Neuron (in vitro differentiated cells): ENCODE measurements around the gene IFIH1.

Experiments used
- H2AFZ ChIP-seq: one replicate; pipeline ENCODE4 v1.6.1; 2013; ENCODE audit warnings: low read depth, mild to moderate bottlenecking, inconsistent platforms, low read length, moderate library complexity
- H3K27me3 ChIP-seq: one replicate; pipeline ENCODE4 v1.6.1; 2013; ENCODE audit warnings: low read length; ENCODE audit not compliant: insufficient read depth
- H3K36me3 ChIP-seq: one replicate; pipeline ENCODE4 v1.6.1; 2013; ENCODE audit warnings: low read length; ENCODE audit not compliant: insufficient read depth
- H3K4me1 ChIP-seq: one replicate; pipeline ENCODE4 v1.6.1; 2013; ENCODE audit warnings: low read length; ENCODE audit not compliant: insufficient read depth
- H3K4me3 ChIP-seq: 2 replicates; pipeline ENCODE4 v1.5.1; 2013; ENCODE audit warnings: mild to moderate bottlenecking, low read length, moderate library complexity
- H3K9me3 ChIP-seq: one replicate; pipeline ENCODE4 v1.6.1; 2013; ENCODE audit warnings: low read length

Gene IFIH1

DNA sequence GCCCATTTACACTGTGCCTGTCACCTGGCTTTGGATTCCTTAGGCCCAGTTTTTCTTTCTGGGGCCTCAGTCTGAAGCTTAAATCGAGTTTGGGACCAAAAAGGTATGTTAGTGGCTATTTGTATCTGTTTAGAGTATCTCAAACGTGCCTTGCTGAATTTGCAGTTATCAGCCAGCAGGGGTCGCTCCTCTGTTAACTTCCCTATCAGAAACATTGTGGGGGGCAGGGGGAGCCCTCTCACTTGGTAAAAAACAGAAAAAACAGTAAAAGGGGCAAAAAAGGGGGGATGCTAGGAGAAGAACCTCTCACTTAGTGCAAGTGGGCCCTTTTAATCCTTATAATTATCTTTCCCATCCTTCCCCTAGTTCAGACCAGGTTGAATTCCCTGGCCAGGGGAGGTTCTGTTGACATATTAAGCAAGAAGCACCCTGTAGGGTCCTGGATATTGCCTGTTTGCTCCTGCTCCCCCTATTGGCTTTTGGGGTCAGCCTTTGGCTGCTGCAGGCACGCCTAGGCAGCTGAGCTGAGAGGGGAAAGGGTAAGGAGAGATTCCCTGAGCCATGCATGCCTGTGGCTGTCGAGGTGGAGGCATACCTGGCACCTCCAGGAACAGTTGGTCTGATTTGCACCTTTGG, 8.8 kb upstream of the IFIH1 start:
- H3K27me3 ChIP-seq: peaks cover 3% of the 10 kb centered on the region
- H3K9me3 ChIP-seq: peaks cover 1% of the 10 kb centered on the region
- no peak overlapping the region for H3K4me3 ChIP-seq
- H3K36me3 ChIP-seq: no peaks in the 10 kb centered on the region
- no peaks in the 10 kb centered on the region for H3K4me1 ChIP-seq
- no peak overlapping the region for H2AFZ ChIP-seq

DNA sequence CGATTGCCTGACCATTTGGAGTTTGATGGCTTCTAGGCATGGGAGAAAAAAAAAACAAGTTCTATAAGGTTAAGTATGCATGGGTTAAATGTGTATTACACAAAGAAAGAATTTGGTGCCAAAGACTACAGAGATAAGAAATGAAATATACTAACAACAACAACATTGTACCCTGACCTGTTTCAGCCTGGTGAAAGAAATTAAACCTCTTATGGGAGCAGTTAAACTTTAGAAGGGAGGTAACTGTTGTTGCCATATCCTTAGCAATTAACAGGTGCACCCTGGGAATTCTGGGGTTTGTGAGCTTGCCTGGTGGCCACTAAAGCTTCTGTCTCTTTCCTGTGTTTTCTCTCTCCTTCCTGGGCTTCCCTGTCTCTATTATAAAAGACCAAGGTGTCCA, 6.5 kb upstream of the IFIH1 start:
- no peaks in the 10 kb centered on the region for H3K36me3 ChIP-seq
- no peaks in the 10 kb centered on the region for H3K4me1 ChIP-seq
- H2AFZ ChIP-seq: no peak overlapping the region
- no peak overlapping the region for H3K4me3 ChIP-seq
- H3K9me3 ChIP-seq: peaks cover 1% of the 10 kb centered on the region
- H3K27me3 ChIP-seq: peaks cover 5% of the 10 kb centered on the region

DNA sequence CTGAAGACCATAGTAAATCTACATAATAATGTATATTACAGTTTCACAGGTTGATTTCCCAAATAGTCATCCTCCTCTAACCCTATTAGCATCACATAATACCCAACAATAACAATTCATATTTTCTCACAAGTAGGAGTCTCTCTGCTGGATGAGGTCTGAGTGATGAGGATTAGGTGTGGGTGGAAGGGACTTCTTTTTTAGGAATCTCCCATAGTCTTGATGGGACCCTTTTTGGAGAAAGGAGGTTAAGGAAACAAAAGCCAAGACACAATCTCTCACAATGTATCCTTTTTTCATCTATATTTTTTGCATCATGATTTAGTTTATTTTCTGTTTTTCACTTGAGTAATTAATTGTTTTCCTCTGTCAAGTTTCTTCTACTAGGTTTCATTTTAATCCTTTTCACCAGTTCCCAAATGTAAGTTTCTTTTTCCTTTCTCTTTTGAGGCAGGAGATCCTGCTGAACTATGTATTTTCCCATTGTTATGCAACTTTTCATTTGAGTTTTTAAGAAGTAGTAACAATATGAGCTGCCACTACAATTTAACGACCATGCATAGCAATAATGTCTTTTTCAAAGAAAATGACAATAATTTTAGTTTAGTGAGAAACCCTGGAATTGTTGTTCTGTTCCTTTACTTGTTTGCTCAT, 2.5 kb upstream of the IFIH1 start:
- H3K4me3 ChIP-seq: no peak overlapping the region
- no peak overlapping the region for H2AFZ ChIP-seq
- no peaks in the 10 kb centered on the region for H3K36me3 ChIP-seq
- H3K9me3 ChIP-seq: peaks cover 1% of the 10 kb centered on the region
- H3K27me3 ChIP-seq: peaks cover 20% of the 10 kb centered on the region
- no peaks in the 10 kb centered on the region for H3K4me1 ChIP-seq

DNA sequence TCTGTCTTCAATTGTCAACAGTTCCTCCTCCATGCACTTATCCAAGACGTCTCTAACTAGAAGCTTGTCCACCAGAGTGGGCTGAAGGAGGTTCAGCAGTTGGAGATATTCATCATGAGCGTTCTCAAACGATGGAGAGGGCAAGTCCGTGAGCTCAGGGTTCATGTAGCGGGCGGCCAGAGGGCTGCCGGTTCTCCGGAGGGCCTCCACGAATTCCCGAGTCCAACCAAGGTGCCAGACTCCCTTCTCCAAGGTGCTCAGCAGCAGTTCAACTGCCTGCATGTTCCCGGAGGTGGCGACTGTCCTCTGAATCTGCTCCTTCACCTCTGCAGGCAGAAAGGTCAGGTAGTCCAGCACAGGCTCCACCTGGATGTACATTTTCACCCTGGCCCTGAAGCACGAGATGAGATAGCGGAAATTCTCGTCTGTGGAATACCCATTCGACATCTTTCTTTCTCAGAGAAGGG, 590 bp downstream of the IFIH1 start:
- Histone ChIP-seq H3K4me1 (no peaks in the 10 kb centered on the region), H2AFZ (peak overlapping the region; percentile 83), H3K9me3 (no peaks in the 10 kb centered on the region), H3K27me3 (peaks cover 17% of the 10 kb centered on the region), H3K4me3 (peak overlapping the region; percentile 38), H3K36me3 (no peaks in the 10 kb centered on the region)

DNA sequence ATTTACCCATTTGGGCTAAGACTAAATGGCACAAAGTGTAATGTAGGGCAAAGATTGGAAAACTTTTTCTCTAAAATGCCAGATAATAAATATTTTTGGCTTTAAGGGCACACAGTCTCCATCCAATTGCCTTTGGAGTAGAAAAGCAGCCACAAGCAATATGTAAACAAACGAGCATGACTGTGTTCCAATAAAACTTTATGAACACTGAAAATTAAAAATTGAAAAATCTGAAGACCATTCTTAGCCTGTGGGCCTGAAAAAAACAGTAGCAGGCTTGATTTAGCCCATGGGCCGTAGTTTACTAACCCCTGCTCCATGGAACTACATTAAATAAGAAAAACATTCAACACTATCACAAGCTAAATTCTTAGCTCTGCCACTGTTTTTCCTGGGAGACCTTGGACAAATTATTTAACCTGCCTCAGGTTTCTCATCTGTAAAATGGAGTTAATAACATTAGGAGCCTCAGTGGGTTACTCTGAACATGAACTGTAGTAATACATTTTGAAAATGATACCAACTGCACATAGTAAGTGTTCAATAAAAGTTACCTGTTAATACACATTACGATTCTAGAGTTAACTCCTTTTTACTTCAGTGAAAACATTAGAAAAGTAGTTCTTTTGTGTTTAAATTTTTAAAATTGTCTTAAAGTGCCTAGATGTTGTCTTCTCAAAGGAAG, 1.3 kb downstream of the IFIH1 start:
- no peak overlapping the region for H3K4me3 ChIP-seq
- H3K4me1 ChIP-seq: no peaks in the 10 kb centered on the region
- no peaks in the 10 kb centered on the region for H3K36me3 ChIP-seq
- H3K9me3 ChIP-seq: no peaks in the 10 kb centered on the region
- H2AFZ ChIP-seq: no peak overlapping the region
- peaks cover 17% of the 10 kb centered on the region for H3K27me3 ChIP-seq

DNA sequence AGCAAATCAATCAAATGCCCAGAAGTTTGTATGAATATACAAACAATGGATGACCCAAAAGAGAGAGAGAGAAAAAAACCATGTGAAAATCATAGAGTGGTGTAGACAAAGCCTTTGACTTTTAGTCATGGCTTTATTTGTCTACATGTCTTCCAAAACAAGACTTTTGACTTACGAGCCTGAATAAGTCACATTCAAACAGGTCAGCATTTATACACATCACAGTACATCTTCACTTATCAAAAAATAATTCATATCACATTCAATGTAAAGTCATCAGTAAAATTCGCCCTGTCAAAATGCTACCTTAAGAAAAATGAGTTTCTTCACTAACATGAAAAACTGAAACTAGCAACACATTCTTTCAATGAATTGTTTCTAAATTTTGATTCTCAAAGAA, 1.9 kb downstream of the IFIH1 start:
- Histone ChIP-seq H3K9me3 (no peaks in the 10 kb centered on the region), H3K27me3 (peaks cover 17% of the 10 kb centered on the region), H3K4me3 (no peak overlapping the region), H3K4me1 (no peaks in the 10 kb centered on the region), H3K36me3 (no peaks in the 10 kb centered on the region), H2AFZ (no peak overlapping the region)

DNA sequence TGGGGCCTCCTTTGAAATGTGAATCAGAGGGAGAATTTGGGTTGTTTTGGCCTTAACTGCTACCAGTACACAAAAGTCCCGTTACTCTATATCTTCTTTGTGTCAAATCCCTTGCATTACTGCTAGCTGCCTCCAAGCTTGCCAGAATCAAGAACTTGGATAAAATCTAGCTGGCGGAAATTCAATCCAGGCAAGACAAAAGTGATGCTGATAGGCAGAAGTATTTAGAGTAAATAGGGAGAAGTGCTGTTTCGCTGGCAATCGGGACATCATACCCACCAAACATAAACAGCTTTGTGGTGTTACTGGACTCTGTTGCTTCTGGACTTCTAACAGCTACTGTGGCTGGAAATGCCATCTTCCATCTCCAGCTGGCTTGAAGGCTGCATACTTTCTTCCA, 2.5 kb downstream of the IFIH1 start:
- Histone ChIP-seq H3K36me3 (no peaks in the 10 kb centered on the region), H3K4me1 (no peaks in the 10 kb centered on the region), H3K4me3 (no peak overlapping the region), H3K27me3 (peaks cover 17% of the 10 kb centered on the region), H2AFZ (no peak overlapping the region), H3K9me3 (no peaks in the 10 kb centered on the region)

DNA sequence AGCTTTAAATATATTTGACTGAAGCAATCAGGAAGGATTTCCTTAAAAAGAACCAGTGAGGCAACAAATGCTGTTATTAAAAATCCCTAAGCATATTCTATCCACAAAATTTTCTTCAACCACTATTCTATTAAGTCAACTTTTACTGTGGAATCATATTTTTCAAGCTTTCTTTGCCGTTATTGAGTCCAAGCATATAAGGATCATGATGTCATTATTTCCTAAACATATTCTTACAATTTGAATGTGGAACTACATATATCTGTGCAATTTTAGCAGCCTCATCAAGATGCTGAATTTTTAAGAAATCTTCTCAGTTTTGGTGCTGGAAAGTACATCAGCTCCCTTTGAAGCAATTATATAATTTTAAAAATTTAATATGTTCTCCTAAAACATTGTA, 5.6 kb downstream of the IFIH1 start:
- H3K4me1 ChIP-seq: no peaks in the 10 kb centered on the region
- H3K27me3 ChIP-seq: peaks cover 3% of the 10 kb centered on the region
- no peaks in the 10 kb centered on the region for H3K36me3 ChIP-seq
- H2AFZ ChIP-seq: no peak overlapping the region
- no peaks in the 10 kb centered on the region for H3K9me3 ChIP-seq
- no peak overlapping the region for H3K4me3 ChIP-seq

DNA sequence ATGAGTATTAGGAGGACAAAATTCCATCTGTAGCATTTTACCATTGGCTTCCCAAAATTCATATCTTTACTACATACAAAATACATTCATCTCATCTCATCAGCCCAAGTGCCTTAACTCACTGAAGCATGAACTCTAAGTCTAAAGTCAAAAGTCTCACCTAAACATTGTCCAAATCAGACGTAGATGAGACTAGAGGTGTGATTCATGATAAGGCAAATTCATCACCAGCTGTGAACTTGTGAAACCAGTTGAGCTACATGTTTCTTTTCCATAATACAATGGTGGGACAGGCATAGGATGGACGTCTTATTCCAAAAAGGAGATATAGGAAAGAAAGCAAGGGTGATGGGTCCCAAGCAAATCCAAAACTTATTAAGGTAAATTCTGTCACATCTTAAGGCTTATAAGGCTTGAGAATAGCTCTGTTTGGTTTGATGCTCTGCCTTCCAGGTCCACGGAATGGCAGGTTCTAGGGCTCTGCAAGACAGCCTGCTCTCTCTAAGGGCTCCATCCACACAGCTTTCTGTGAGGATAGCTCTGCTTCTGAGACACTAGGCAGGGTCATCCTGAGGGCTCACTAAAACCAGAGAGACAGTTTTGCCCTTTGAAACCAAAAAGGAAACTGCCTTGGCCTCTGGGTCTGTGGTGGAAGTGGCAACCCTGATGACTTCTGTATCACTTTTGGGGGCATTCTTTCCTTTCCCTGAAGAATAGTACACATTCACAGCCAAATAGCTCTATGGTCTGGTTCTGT, 9.6 kb downstream of the IFIH1 start:
- Histone ChIP-seq H3K36me3 (no peaks in the 10 kb centered on the region), H2AFZ (no peak overlapping the region), H3K4me3 (no peak overlapping the region), H3K9me3 (no peaks in the 10 kb centered on the region), H3K27me3 (no peaks in the 10 kb centered on the region), H3K4me1 (no peaks in the 10 kb centered on the region)

DNA sequence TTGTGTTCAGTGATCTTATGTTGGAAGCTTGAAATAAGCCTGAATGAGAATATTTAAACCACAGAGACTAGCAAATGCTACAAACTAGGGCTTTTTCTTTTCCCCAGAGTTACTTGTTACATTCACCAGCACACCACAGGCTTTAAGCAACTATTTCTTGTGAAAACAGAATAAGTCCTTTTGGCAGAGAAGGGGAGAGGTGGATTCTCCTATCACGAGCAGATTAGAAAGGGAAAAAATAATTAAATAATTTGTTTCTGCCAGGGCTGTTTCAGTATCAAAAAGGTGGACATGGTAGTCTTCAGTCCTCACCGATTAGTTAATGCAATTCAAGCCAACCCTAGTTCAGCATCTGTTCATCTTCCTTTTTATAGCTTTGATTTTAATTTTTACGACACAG, 12.6 kb downstream of the IFIH1 start:
- Histone ChIP-seq H3K4me1 (no peaks in the 10 kb centered on the region), H3K9me3 (no peaks in the 10 kb centered on the region), H3K4me3 (no peak overlapping the region), H3K27me3 (no peaks in the 10 kb centered on the region), H2AFZ (no peak overlapping the region), H3K36me3 (no peaks in the 10 kb centered on the region)

DNA sequence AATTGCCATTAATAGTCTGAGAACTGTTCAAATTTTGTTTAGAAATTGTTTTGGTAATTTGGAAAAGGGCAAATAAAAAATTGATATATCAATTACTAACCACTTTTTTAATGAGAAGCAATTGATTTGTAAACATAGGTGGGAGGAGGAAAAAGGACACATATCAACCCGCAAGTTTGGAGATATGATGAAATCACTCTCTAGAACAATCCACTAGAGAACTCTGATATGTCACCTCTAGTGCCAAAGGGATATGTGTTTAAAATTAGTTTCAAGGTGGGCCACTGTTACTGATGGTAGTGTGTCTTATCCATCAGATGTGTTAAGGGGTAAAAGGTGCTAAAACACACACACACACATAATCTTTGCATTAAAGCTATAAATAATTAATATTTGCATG, 16.6 kb downstream of the IFIH1 start:
- Histone ChIP-seq H3K36me3 (no peaks in the 10 kb centered on the region), H2AFZ (no peak overlapping the region), H3K27me3 (no peaks in the 10 kb centered on the region), H3K9me3 (no peaks in the 10 kb centered on the region), H3K4me1 (no peaks in the 10 kb centered on the region), H3K4me3 (no peak overlapping the region)

DNA sequence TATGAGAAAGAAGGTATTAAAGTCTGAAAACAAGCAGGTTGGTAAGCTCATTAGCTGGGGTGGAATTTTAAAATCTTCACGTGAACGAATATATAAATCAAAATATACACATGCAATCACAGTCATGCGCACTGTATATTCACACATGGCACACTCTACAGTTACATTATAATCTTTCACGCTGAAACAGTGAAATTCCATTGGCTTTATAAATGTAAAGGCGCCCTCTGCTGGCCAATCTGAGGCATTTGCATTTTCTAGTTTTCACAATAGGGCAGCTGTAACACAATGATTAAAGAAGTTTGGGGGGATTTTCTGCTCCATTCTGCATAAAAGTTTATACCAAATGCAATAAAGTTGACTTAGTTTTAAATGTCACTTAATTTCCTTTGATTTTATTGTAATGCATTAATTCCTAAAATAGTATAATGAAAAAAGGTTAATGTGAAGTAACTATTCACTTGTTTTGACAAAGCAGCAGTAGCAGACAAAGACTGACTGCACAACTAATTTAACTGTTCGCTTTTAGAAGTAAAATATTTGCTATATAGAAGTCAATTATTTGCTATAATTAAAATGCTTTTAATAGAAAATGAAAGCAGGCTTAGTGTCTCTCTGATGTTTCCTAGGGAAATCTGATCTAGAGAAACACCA, 17.2 kb downstream of the IFIH1 start:
- Histone ChIP-seq H3K9me3 (no peaks in the 10 kb centered on the region), H3K27me3 (no peaks in the 10 kb centered on the region), H3K4me1 (no peaks in the 10 kb centered on the region), H3K4me3 (no peak overlapping the region), H2AFZ (no peak overlapping the region), H3K36me3 (no peaks in the 10 kb centered on the region)

DNA sequence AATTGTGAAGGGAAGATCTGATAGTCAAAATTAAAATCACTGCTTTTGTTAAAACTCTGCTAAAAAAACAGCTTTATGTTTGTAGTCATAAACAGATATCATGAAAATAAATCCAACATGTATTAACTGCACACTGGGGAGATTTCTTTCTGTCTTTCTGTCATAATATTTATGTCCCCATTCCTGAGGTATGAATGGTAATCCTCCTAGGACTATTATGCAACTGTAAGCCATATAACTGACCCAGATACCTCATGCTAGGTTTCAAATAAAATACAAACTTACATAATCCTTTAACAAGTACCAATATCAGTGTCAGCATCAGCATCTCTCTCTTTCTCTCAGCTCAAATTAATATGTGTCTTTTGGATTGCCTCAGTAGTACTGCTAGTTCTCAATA, 18.2 kb downstream of the IFIH1 start:
- H3K27me3 ChIP-seq: no peaks in the 10 kb centered on the region
- no peaks in the 10 kb centered on the region for H3K36me3 ChIP-seq
- H3K9me3 ChIP-seq: no peaks in the 10 kb centered on the region
- H3K4me3 ChIP-seq: no peak overlapping the region
- H3K4me1 ChIP-seq: no peaks in the 10 kb centered on the region
- H2AFZ ChIP-seq: no peak overlapping the region
